ENCODE results near the gene TSHZ3.
A peak's percentile ranks its signal among the peaks of the same experiment; 100 is the strongest.

The TSHZ3 gene

GRCh38 chr19:31317570-31317969 is 31.7 kb downstream of the TSHZ3 start:
- DNase-seq (ENCODE audit: low read depth), result no peak
- no peak overlapping the region for H3K4me3 ChIP-seq (ENCODE audit: low read depth, low read length)

GRCh38 chr19:31317093-31317492 is 32.1 kb downstream of the TSHZ3 start:
- H3K4me3 ChIP-seq (ENCODE audit: low read depth, low read length), result peak overlapping the region; percentile 32
- DNase-seq (ENCODE audit: low read depth), result no peak

GRCh38 chr19:31316201-31316951 is 32.9 kb downstream of the TSHZ3 start:
- DNase-seq (ENCODE audit: low read depth), result peak; percentile 69
- peak overlapping the region; percentile 32 for H3K4me3 ChIP-seq (ENCODE audit: low read depth, low read length)

- no peak for DNase-seq (ENCODE audit: low read depth)
- no peak overlapping the region for H3K4me3 ChIP-seq (ENCODE audit: low read depth, low read length)
Observed at GRCh38 chr19:31315652-31316051, 33.6 kb downstream of the TSHZ3 start.

GRCh38 chr19:31314849-31315629 is 34.2 kb downstream of the TSHZ3 start:
- H3K4me3 ChIP-seq (ENCODE audit: low read depth, low read length), result no peak overlapping the region
- no peak for DNase-seq (ENCODE audit: low read depth)

GRCh38 chr19:31314156-31314555 is 35.1 kb downstream of the TSHZ3 start:
- no peak for DNase-seq (ENCODE audit: low read depth)
- H3K4me3 ChIP-seq (ENCODE audit: low read depth, low read length), result no peak overlapping the region

- DNase-seq (ENCODE audit: low read depth), result no peak
- H3K4me3 ChIP-seq (ENCODE audit: low read depth, low read length), result no peak overlapping the region
Observed at GRCh38 chr19:31313291-31314030, 35.8 kb downstream of the TSHZ3 start.

GRCh38 chr19:31312677-31313244 is 36.5 kb downstream of the TSHZ3 start:
- DNase-seq (ENCODE audit: low read depth), result no peak
- no peak overlapping the region for H3K4me3 ChIP-seq (ENCODE audit: low read depth, low read length)

GRCh38 chr19:31312009-31312676 is 37.1 kb downstream of the TSHZ3 start:
- no peak overlapping the region for H3K4me3 ChIP-seq (ENCODE audit: low read depth, low read length)
- peak; percentile 52 for DNase-seq (ENCODE audit: low read depth)

- no peak overlapping the region for H3K4me3 ChIP-seq (ENCODE audit: low read depth, low read length)
- no peak for DNase-seq (ENCODE audit: low read depth)
Observed at GRCh38 chr19:31310432-31311133, 38.7 kb downstream of the TSHZ3 start.

GRCh38 chr19:31308781-31309180 is 40.5 kb downstream of the TSHZ3 start:
- no peak overlapping the region for H3K4me3 ChIP-seq (ENCODE audit: low read depth, low read length)
- DNase-seq (ENCODE audit: low read depth), result no peak

GRCh38 chr19:31307071-31307669 is 42.1 kb downstream of the TSHZ3 start:
- H3K4me3 ChIP-seq (ENCODE audit: low read depth, low read length), result no peak overlapping the region
- no peak for DNase-seq (ENCODE audit: low read depth)

GRCh38 chr19:31306006-31306753 is 43.1 kb downstream of the TSHZ3 start:
- DNase-seq (ENCODE audit: low read depth), result no peak
- no peak overlapping the region for H3K4me3 ChIP-seq (ENCODE audit: low read depth, low read length)

- peak; percentile 16 for DNase-seq (ENCODE audit: low read depth)
Observed at GRCh38 chr19:31304831-31305312, 44.4 kb downstream of the TSHZ3 start.

GRCh38 chr19:31303262-31303815 is 45.9 kb downstream of the TSHZ3 start:
- DNase-seq (ENCODE audit: low read depth), result no peak
- H3K4me3 ChIP-seq (ENCODE audit: low read depth, low read length), result no peak overlapping the region

More at GRCh38 chr19:31304831-31305312, 44.4 kb downstream of the TSHZ3 start:
- no peak overlapping the region for H3K4me3 ChIP-seq (ENCODE audit: low read depth, low read length)

- no peak overlapping the region for H3K4me3 ChIP-seq (ENCODE audit: low read depth, low read length)
- no peak for DNase-seq (ENCODE audit: low read depth)
Observed at GRCh38 chr19:31301306-31301980, 47.8 kb downstream of the TSHZ3 start.

GRCh38 chr19:31300422-31300821 is 48.8 kb downstream of the TSHZ3 start:
- no peak for DNase-seq (ENCODE audit: low read depth)
- H3K4me3 ChIP-seq (ENCODE audit: low read depth, low read length), result no peak overlapping the region
